Parathyroid adenoma (tissue), 2 donors: ENCODE results near the gene TUBB3.

Source experiments
- H2AFZ ChIP-seq: fragments of 300-600 bp; sonication (generic); one replicate; pipeline ENCODE4 v1.7.0; 2017; ENCODE audit warnings: antibody characterized with exemption, mild to moderate bottlenecking
- H3K27ac ChIP-seq: fragments of 300-600 bp; sonication (generic); one replicate; pipeline ENCODE4 v1.7.0; 2017
- H3K27me3 ChIP-seq: fragments of 300-600 bp; sonication (generic); one replicate; pipeline ENCODE4 v1.7.0; 2017; ENCODE audit warnings: low read length; ENCODE audit not compliant: control insufficient read depth, insufficient read depth
- H3K36me3 ChIP-seq: fragments of 300-600 bp; sonication (generic); one replicate; pipeline ENCODE4 v1.7.0; 2017; ENCODE audit warnings: low read length; ENCODE audit not compliant: control insufficient read depth, insufficient read depth
- H3K4me1 ChIP-seq: fragments of 300-600 bp; sonication (generic); one replicate; pipeline ENCODE4 v1.7.0; 2017; ENCODE audit warnings: control low read depth
- H3K4me2 ChIP-seq: fragments of 300-600 bp; sonication (generic); one replicate; pipeline ENCODE4 v1.7.0; 2017; ENCODE audit warnings: low read length
- H3K4me3 ChIP-seq: fragments of 300-600 bp; sonication (generic); one replicate; pipeline ENCODE4 v1.7.0; 2017; ENCODE audit warnings: low read depth, low read length
- H3K79me2 ChIP-seq: fragments of 300-600 bp; sonication (generic); one replicate; pipeline ENCODE4 v1.7.0; 2017; ENCODE audit warnings: control low read depth
- H3K9ac ChIP-seq: fragments of 300-600 bp; sonication (generic); one replicate; pipeline ENCODE4 v1.7.0; 2017; ENCODE audit warnings: mild to moderate bottlenecking
- H3K9me3 ChIP-seq: fragments of 300-600 bp; sonication (generic); one replicate; pipeline ENCODE4 v1.7.0; 2017; ENCODE audit warnings: low read length; ENCODE audit not compliant: control insufficient read depth
- TF ChIP-seq, protein P1 (sequence below): fragments of 300-600 bp; sonication (generic); IDR thresholded peaks from one replicate; pipeline ENCODE4 v1.7.0; 2017; ENCODE audit warnings: antibody characterized with exemption, mild to moderate bottlenecking
- donor health status: primary hyperparathyroidism.

TUBB3 gene

DNA sequence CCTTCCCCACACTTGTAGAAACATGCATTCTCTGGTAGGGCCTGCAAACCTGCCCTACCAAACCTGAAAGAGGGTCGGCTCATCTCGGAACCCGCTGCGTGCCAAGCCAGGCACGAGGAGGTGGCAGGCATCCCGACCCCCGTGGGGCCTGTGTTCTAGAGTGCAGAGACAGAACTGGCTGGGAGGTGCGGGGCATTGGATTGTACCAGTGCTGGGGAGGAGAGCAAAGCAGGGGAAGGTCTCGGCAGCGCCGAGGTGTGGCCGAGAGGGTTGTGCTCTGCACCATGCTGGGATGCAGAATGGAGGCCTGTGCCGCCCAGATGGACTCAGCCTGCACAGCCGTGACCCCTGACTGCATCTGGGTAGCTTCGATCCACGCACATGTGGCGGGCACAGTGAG lies 22.3 kb upstream of the TUBB3 start:
- H2AFZ ChIP-seq = no peak overlapping the region
- no peaks in the 10 kb centered on the region for H3K9me3 ChIP-seq
- no peak overlapping the region for H3K4me3 ChIP-seq
- TF ChIP-seq, protein P1, sequence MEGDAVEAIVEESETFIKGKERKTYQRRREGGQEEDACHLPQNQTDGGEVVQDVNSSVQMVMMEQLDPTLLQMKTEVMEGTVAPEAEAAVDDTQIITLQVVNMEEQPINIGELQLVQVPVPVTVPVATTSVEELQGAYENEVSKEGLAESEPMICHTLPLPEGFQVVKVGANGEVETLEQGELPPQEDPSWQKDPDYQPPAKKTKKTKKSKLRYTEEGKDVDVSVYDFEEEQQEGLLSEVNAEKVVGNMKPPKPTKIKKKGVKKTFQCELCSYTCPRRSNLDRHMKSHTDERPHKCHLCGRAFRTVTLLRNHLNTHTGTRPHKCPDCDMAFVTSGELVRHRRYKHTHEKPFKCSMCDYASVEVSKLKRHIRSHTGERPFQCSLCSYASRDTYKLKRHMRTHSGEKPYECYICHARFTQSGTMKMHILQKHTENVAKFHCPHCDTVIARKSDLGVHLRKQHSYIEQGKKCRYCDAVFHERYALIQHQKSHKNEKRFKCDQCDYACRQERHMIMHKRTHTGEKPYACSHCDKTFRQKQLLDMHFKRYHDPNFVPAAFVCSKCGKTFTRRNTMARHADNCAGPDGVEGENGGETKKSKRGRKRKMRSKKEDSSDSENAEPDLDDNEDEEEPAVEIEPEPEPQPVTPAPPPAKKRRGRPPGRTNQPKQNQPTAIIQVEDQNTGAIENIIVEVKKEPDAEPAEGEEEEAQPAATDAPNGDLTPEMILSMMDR = no peak
- H3K4me1 ChIP-seq = no peaks in the 10 kb centered on the region
- no peaks in the 10 kb centered on the region for H3K36me3 ChIP-seq
- no peak overlapping the region for H3K9ac ChIP-seq
- no peak overlapping the region for H3K4me2 ChIP-seq
- no peak overlapping the region for H3K27ac ChIP-seq
- H3K79me2 ChIP-seq = peaks cover 13% of the 10 kb centered on the region
- no peaks in the 10 kb centered on the region for H3K27me3 ChIP-seq

DNA sequence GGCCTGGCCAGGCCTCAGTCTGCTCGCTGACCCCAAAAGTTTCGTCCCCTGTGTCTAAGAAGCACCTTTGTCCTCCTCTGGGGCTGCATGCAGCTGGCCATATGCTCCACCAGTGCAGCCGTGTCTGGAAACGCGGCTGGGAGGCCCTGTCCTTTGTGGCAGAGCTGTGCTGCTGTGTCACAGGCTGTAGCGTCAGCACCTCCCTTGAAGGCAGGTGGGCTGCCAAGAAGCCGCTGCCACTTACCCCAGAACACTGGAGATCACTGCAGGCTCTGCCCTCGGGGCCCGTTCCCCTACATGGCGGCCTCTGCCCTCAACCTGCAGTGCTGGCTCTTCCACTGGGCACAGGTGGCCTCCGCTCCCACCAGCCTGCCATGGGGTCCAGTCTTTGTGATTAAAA lies 20.2 kb upstream of the TUBB3 start:
- Histone ChIP-seq H3K36me3 (no peaks in the 10 kb centered on the region), H3K4me3 (no peak overlapping the region), H2AFZ (no peak overlapping the region), H3K9ac (no peak overlapping the region), H3K27ac (no peak overlapping the region), H3K4me2 (no peak overlapping the region), H3K79me2 (peaks cover 12% of the 10 kb centered on the region), H3K9me3 (no peaks in the 10 kb centered on the region), H3K4me1 (no peaks in the 10 kb centered on the region), H3K27me3 (no peaks in the 10 kb centered on the region)
- TF ChIP-seq, protein P1 = no peak

DNA sequence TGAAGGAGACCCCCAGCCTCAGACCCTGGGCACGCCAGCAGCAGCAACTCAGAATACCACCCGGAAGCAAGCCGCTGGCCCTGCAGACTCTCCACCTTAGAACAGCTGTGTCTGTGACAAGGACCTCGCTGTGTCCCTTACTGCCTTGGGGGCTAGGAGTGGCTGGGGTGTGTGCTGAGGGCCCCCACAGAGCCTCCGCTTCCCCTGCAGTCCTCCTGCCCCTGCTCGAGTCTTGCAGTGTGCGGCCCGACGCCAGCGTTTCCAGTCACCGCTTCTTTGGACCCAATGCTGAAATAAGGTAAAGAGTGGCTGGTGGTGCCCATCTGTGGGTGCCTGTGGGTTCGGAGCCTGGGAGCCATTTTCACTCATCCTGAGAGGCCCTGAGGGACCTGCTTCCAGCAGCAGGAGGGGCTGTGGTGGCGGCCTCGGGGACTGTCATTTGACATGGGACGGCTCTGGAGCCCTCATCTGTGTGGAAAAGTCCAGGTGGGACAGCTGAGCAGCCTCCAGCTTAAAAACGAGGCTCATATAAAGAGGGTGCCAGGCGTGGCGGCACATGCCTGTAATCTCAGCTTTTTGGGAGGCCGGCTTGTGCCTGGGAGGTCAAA lies 19.1 kb upstream of the TUBB3 start:
- no peak overlapping the region for H3K4me2 ChIP-seq
- no peak overlapping the region for H2AFZ ChIP-seq
- H3K9ac ChIP-seq = no peak overlapping the region
- no peaks in the 10 kb centered on the region for H3K36me3 ChIP-seq
- H3K27ac ChIP-seq = no peak overlapping the region
- no peaks in the 10 kb centered on the region for H3K27me3 ChIP-seq
- TF ChIP-seq, protein P1 = no peak
- H3K9me3 ChIP-seq = no peaks in the 10 kb centered on the region
- H3K4me1 ChIP-seq = no peaks in the 10 kb centered on the region
- peaks cover 7% of the 10 kb centered on the region for H3K79me2 ChIP-seq
- H3K4me3 ChIP-seq = no peak overlapping the region

DNA sequence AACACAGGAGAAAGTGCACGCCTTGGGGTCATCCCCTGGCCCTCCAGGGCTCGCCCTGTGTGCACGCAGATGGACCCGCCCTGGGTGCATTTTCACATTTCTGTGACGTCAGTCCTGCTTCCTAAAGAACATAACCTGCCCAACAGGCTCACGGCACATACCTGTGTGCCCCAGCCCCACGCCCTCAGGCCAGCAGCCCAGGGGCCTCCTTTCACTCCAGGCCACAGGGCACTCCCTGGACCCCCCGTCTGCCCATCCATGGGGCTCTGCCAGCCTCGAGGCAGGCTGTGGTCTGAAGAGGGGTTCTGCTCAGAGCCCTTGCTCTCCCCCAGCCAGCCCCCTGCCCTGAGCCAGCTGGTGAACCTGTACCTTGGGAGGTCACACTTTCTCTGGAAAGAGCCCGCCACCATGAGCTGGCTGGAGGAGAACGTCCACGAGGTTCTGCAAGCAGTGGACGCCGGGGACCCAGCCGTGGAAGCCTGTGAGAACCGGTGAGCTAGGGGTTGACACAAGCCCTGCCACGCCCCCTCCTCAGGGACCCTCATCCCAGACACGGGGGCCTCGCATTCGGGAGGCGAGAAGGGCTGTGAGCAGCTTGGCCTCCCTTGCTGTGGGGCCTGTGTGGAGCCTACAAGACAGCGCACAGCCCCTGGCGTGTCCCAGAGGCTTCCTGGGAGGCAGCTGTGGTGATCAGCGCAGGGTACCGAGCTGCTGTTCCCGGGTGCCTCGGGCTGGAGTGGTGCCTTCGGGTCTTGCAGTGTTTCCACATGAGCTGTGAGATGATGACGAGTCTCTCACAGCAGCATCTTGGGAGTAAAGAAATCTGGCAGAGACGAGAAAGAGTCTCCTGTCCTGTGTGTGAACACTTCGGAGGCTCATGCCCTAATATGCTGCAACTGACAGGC lies 18.3 kb upstream of the TUBB3 start:
- H2AFZ ChIP-seq = no peak overlapping the region
- H3K4me1 ChIP-seq = no peaks in the 10 kb centered on the region
- no peaks in the 10 kb centered on the region for H3K9me3 ChIP-seq
- H3K4me3 ChIP-seq = no peak overlapping the region
- H3K9ac ChIP-seq = no peak overlapping the region
- no peak overlapping the region for H3K4me2 ChIP-seq
- H3K27ac ChIP-seq = no peak overlapping the region
- TF ChIP-seq, protein P1 = no peak
- H3K27me3 ChIP-seq = no peaks in the 10 kb centered on the region
- no peaks in the 10 kb centered on the region for H3K36me3 ChIP-seq
- peaks cover 5% of the 10 kb centered on the region for H3K79me2 ChIP-seq
